ENCODE data around the gene CBFA2T3. TPM values are rescaled to one million over a fixed set of nuclear protein-coding genes. Genes with fewer than 3 reads are reported as not detected.

CBFA2T3 gene
- polyA plus RNA-seq, 3 donors = 5.3 to 32.2 (median 6.2) TPM

DNA sequence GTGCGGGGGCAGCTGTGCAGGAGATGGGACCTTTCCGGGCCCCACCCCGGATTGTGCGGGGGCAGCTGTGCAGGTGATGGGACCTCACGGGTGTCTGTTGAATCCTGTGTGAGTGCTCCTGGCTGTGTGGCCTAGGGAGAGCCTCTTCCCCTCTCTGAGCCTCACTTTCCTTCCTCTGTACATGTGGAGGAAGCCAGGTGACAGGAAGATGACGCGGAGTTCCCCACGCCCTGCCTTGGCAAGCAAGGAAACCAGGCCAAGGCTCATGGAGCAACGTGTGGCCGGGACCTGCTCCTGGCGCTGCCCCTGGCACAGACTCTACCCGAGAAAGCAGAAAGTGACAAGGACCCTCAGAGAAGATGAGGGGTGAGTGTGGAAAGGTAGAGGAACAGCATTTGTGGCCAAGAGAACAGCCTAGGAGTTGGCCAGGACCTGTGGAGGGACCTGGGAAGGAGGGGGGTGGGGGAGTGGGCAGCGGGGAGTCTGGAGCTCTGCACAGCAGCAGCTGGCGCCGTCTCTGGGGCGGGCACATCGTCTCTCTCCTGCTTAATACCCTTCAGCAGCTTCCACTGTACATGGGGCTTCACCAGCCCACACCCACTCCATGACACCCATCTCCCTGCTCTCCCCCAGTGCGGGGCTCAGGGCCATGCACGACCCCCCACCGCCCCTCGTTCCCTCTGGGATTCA is 72.2 kb downstream of the CBFA2T3 start:
- Mint-ChIP-seq H3K27ac (peak overlapping the region in 3 of 7 donors; percentile 20 to 58 (median 38)), H3K4me3 (no peak overlapping the region), H3K9me3 (peaks cover 0 to 2% (median 0%) of the 10 kb centered on the region in 7 donors), H3K36me3 (peaks cover 18 to 34% of the 10 kb centered on the region in 2 donors), H3K4me1 (peaks cover 9% of the 10 kb centered on the region), H3K27me3 (ENCODE audit: low read depth in 3 of 3) (no peaks in the 10 kb centered on the region)
- intact Hi-C loops (cut with micrococcal nuclease) = no loop called here
- H3K9ac ChIP-seq (ENCODE audit: insufficient read depth, low read length, poor library complexity, severe bottlenecking) = no peak overlapping the region
- no peak overlapping the region for H3K4me3 ChIP-seq (replicated peaks in 1 of 3; ENCODE audit: low read depth in 2 of 3, low read length in 3 of 3)
- WGBS (ENCODE audit: insufficient coverage) = 79% methylated on average over 16 of the region's 21 CpGs
- peaks cover 0 to 8% of the 10 kb centered on the region in 2 donors for H3K4me1 ChIP-seq (ENCODE audit: control insufficient read depth in 1 of 2, insufficient read depth in 2 of 2, low read length in 2 of 2)
- H3K27ac ChIP-seq (ENCODE audit: low read depth in 1 of 2, low read length in 2 of 2) = no peak overlapping the region
- peaks cover 34 to 52% of the 10 kb centered on the region in 2 donors for H3K36me3 ChIP-seq (replicated peaks in 1 of 2; ENCODE audit: control insufficient read depth in 1 of 2, insufficient read depth in 2 of 2, low read length in 2 of 2)
- peaks cover 100% of the 10 kb centered on the region for H4K20me1 ChIP-seq (ENCODE audit: insufficient read depth, low read length)
- no peak for DNase-seq
- H3K4me2 ChIP-seq (replicated peaks; ENCODE audit: extremely low read depth, low read length, poor library complexity, severe bottlenecking) = no peak overlapping the region
- TF ChIP-seq, protein P1, sequence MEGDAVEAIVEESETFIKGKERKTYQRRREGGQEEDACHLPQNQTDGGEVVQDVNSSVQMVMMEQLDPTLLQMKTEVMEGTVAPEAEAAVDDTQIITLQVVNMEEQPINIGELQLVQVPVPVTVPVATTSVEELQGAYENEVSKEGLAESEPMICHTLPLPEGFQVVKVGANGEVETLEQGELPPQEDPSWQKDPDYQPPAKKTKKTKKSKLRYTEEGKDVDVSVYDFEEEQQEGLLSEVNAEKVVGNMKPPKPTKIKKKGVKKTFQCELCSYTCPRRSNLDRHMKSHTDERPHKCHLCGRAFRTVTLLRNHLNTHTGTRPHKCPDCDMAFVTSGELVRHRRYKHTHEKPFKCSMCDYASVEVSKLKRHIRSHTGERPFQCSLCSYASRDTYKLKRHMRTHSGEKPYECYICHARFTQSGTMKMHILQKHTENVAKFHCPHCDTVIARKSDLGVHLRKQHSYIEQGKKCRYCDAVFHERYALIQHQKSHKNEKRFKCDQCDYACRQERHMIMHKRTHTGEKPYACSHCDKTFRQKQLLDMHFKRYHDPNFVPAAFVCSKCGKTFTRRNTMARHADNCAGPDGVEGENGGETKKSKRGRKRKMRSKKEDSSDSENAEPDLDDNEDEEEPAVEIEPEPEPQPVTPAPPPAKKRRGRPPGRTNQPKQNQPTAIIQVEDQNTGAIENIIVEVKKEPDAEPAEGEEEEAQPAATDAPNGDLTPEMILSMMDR (IDR thresholded peaks at IDR 0.05) = no peak
- no peaks in the 10 kb centered on the region for H3K27me3 ChIP-seq (ENCODE audit: control insufficient read depth in 2 of 2, insufficient read depth in 2 of 2, low read length in 2 of 2)
- H2AFZ ChIP-seq (ENCODE audit: insufficient read depth, low read depth, low read length, poor library complexity, severe bottlenecking) = no peak overlapping the region
- H3K9me3 ChIP-seq (replicated peaks in 1 of 2; ENCODE audit: control insufficient read depth in 1 of 2, insufficient read depth in 1 of 2, low read length in 2 of 2) = no peaks in the 10 kb centered on the region
- peaks cover 48% of the 10 kb centered on the region for H3K79me2 ChIP-seq (ENCODE audit: insufficient read depth, low read length)

DNA sequence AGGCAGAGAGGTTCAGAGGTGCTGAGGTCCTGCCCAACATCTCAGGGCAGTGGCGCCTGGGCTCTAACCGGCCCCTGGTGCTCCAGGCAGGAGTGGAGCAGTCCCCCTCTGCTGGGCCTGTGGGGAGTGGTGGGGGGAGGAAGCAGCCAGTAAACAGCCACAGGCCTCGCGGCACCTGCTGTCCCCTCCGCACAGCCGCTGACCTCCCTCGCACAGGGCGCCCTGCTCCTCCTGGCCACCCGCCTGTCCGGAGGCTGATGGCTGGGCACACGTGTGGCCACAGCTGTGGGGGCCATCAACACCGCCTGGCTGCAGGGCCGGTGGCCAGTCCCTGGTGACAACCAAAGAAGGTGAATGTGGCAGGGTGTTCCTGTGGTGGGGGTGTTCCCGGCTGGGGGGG is 73.7 kb downstream of the CBFA2T3 start:
- WGBS (ENCODE audit: insufficient coverage) = no CpG with 5 or more reads among the region's 14 CpGs
- Histone ChIP-seq H3K27me3 (ENCODE audit: control insufficient read depth in 2 of 2, insufficient read depth in 2 of 2, low read length in 2 of 2) (no peaks in the 10 kb centered on the region), H3K79me2 (ENCODE audit: insufficient read depth, low read length) (peaks cover 37% of the 10 kb centered on the region), H3K27ac (ENCODE audit: low read depth in 1 of 2, low read length in 2 of 2) (no peak overlapping the region), H3K36me3 (replicated peaks in 1 of 2; ENCODE audit: control insufficient read depth in 1 of 2, insufficient read depth in 2 of 2, low read length in 2 of 2) (peaks cover 49 to 58% of the 10 kb centered on the region in 2 donors), H3K4me1 (ENCODE audit: control insufficient read depth in 1 of 2, insufficient read depth in 2 of 2, low read length in 2 of 2) (peaks cover 0 to 8% of the 10 kb centered on the region in 2 donors), H3K4me3 (replicated peaks in 1 of 3; ENCODE audit: low read depth in 2 of 3, low read length in 3 of 3) (no peak overlapping the region), H3K9ac (ENCODE audit: insufficient read depth, low read length, poor library complexity, severe bottlenecking) (no peak overlapping the region), H3K4me2 (replicated peaks; ENCODE audit: extremely low read depth, low read length, poor library complexity, severe bottlenecking) (no peak overlapping the region), H4K20me1 (ENCODE audit: insufficient read depth, low read length) (peaks cover 100% of the 10 kb centered on the region), H3K9me3 (replicated peaks in 1 of 2; ENCODE audit: control insufficient read depth in 1 of 2, insufficient read depth in 1 of 2, low read length in 2 of 2) (no peaks in the 10 kb centered on the region), H2AFZ (ENCODE audit: insufficient read depth, low read depth, low read length, poor library complexity, severe bottlenecking) (no peak overlapping the region)
- Mint-ChIP-seq H3K4me3 (no peak overlapping the region), H3K36me3 (peaks cover 26 to 45% of the 10 kb centered on the region in 2 donors), H3K27me3 (ENCODE audit: low read depth in 3 of 3) (no peaks in the 10 kb centered on the region), H3K9me3 (peaks cover 0 to 2% (median 0%) of the 10 kb centered on the region in 7 donors), H3K27ac (no peak overlapping the region), H3K4me1 (peaks cover 9% of the 10 kb centered on the region)
- TF ChIP-seq, protein P1 (IDR thresholded peaks at IDR 0.05) = no peak
- intact Hi-C loops (cut with micrococcal nuclease) = no loop called here
- DNase-seq = no peak

All from CD14-positive monocyte (primary cell).